Activated CD4-positive, alpha-beta memory T cell treated with anti-CD3 and anti-CD28 coated beads for 36 hours (primary cell): ENCODE results near the gene ELL. TPM values are rescaled to one million over a fixed set of nuclear protein-coding genes. Genes with fewer than 3 reads are reported as not detected.

Experiments used
- CTCF ChIA-PET: fragments of 350-600 bp; sonication (Branson Sonifier 250); formaldehyde crosslinking; loops from one replicate; lab custom pipeline; 2021; ENCODE audit warnings: antibody characterized with exemption, inconsistent platforms; lab: Charles Lee
- POLR2A ChIA-PET: fragments of 350-600 bp; sonication (Branson Sonifier 250); formaldehyde crosslinking; loops from one replicate; lab custom pipeline; 2021; ENCODE audit warnings: antibody characterized with exemption; lab: Charles Lee
- DNase-seq: peaks from one replicate; pipeline ENCODE4 v3.0.0-alpha.2; 2020
- H3K27ac Mint-ChIP-seq: one replicate; pipeline ENCODE4 v1.8.0; 2021; ENCODE audit warnings: mixed read lengths
- H3K27me3 Mint-ChIP-seq: one replicate; pipeline ENCODE4 v1.8.0; 2021; ENCODE audit warnings: mixed read lengths
- H3K36me3 Mint-ChIP-seq: one replicate; pipeline ENCODE4 v1.8.0; 2021; ENCODE audit warnings: mixed read lengths
- H3K4me1 Mint-ChIP-seq: one replicate; pipeline ENCODE4 v1.8.0; 2021; ENCODE audit warnings: low read depth, mixed read lengths
- H3K4me3 Mint-ChIP-seq: one replicate; pipeline ENCODE4 v1.8.0; 2021; ENCODE audit warnings: mild to moderate bottlenecking, mixed read lengths
- H3K9me3 Mint-ChIP-seq: one replicate; pipeline ENCODE4 v1.8.0; 2021; ENCODE audit warnings: mixed read lengths
- intact Hi-C: fragments of 100-400 bp; cut with micrococcal nuclease; formaldehyde crosslinking; loops from one replicate; pipeline ENCODE4 v1.15.1; 2023
- total RNA-seq, 2 experiments: library from RNA; stranded (reverse); gene quantifications; one replicate each; pipeline ENCODE4 v1.2.3, GENCODE V29; 2021

The ELL gene
- total RNA-seq, 2 experiments from 2014 or later: 24.7 to 29.7 TPM

DNA sequence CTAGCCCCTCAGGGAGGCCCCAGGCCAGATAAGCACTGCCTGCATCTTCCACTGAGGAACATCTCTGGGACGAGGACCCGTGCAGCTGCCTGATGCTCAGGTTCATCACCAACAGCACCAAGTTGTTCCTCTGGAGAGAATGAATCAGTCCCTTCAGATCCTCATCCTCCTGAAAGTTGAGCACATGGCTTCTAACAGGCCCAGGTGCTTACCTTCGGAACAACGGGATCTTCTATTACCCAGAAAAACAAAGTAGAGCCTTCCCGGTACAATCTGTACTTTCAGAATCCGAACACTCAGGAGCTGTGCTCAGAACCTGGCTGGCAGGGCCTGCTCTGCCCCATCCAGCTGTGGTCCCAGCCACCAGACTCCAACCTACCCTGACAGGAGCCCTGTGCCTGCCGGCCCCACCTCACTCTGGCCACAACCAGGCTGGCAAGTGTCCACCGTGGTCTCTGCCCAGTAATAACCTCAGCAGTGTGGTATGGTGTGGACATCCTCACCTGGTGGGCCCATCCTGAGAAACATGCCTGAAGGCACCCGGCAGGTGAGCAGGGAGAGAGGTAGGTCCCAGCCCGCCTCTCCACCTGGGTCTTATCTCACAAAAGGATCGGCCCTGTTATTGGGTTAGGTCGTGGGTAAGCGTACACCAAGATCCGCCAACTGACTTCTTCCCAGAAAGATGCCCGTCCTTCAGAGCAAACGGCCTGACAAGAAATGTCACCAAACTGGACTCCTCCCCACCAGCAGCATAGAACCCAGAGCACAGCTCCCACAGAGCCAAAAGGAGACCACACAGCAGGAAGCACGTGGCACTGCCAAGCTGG, 34.1 kb downstream of the ELL start:
- H3K4me1 Mint-ChIP-seq: peaks cover 68% of the 10 kb centered on the region

DNA sequence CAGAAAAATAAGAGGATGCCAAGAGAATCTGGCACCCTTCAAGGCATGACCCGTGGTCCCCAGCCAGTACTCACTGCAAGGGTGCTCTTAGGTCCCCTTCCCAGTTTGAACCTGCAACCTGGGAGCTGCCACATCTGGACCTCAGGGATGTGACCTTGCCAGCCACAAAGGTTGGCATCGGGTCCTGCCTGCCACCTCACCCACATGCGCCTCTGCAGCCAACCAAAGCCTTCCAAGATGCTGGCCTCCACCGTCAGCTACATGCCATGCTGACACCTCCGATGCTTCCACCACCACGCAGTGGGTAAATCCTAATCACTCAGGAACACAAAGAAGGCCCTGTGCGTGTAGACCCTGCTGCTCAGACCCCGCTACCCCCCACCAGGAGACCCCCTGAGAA, 35.1 kb downstream of the ELL start:
- peaks cover 69% of the 10 kb centered on the region for H3K4me1 Mint-ChIP-seq
- no peaks in the 10 kb centered on the region for H3K36me3 Mint-ChIP-seq
- no peak overlapping the region for H3K4me3 Mint-ChIP-seq
- POLR2A ChIA-PET: interaction anchor here (0.6 to 0.8 kb wide), 2 partner anchors 33 to 35 kb away, joined by 3 read pairs; partner anchors contain the start of gene ELL
- H3K27ac Mint-ChIP-seq: peak overlapping the region; percentile 40
- no peak for DNase-seq
- H3K27me3 Mint-ChIP-seq: no peaks in the 10 kb centered on the region
- CTCF ChIA-PET: interaction anchor here (0.7 to 2.9 kb wide), 4 partner anchors 11 to 34 kb away, joined by 3 to 13 read pairs (median 4); no protein-coding TSS in a partner anchor
- H3K9me3 Mint-ChIP-seq: no peaks in the 10 kb centered on the region
- intact Hi-C loops: no loop called here

More for the DNA sequence above, 34.1 kb downstream of the ELL start:
- no peaks in the 10 kb centered on the region for H3K36me3 Mint-ChIP-seq
- H3K9me3 Mint-ChIP-seq: no peaks in the 10 kb centered on the region
- peak overlapping the region; percentile 25 for H3K27ac Mint-ChIP-seq
- H3K4me3 Mint-ChIP-seq: no peak overlapping the region
- intact Hi-C loops: no loop called here
- ChIA-PET CTCF (interaction anchor here (0.6 to 2.4 kb wide), 4 partner anchors 15 to 370 kb away, joined by 3 to 16 read pairs (median 4); no protein-coding TSS in a partner anchor), POLR2A (no interaction called here)
- no peaks in the 10 kb centered on the region for H3K27me3 Mint-ChIP-seq
- no peak for DNase-seq

DNA sequence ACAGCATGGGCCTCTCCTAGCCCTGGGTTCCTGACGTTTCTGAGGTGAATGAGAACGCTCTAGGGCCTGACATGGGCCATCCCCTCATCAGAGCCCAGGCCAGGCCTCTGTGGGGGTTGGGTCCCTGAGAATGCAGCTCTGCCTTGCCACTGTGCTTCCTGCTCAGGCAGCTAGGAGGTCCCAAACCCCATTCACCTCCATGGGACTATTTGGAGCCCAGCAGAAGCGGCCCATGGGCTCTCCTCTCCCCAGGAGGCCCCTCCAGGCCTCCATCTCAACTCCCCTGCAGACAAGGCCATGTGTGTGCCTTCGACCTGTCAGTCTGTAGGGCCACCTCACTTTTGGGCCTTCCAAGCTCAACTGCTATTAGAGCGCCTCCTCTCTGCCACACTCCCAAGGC, 36.9 kb downstream of the ELL start:
- CTCF ChIA-PET: interaction anchor here (1.1 to 2.9 kb wide), 5 partner anchors 9 to 35 kb away, joined by 3 to 13 read pairs (median 7); no protein-coding TSS in a partner anchor

DNA sequence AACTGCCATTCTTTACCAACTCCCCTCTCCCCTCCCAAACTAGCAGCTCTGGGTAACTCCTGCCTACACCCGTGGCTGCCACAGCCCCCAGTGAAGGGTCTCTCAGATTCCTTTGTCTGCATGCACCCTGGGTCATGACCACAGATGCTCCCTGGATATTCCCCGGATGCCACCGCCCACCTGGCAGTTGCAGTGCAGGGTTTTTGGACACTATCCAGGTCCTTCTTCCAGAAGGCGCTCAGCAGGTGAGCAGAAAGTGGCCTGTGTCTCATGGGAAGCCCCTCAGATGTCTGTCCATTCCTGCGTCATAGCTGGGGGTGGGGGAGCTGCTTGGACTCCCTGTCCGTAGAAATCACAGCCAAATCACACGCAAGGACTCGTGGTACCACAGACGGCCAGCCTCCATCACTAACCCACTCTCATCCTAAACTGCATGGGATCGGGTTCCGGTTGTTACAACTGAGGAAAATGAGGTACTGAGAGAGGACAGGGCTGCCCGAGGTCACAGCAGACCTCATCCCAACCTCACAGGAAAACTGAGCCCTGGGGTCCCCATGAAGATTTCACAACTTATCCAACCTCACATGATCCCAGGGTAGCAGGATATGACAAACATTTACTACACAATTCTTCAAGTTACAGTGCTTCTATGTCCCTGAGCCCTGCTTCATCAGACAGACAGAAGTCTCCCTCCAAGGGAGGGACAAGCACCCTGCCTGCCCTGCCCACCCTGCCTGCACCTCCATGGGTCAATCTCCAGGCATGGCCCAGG, 38.6 kb downstream of the ELL start:
- DNase-seq: no peak
- Mint-ChIP-seq H3K27me3 (no peaks in the 10 kb centered on the region), H3K27ac (peak overlapping the region; percentile 64), H3K4me1 (peaks cover 90% of the 10 kb centered on the region), H3K36me3 (no peaks in the 10 kb centered on the region), H3K9me3 (no peaks in the 10 kb centered on the region), H3K4me3 (no peak overlapping the region)
- ChIA-PET POLR2A (interaction anchor here (1.0 kb wide), 1 partner anchor 75 kb away, joined by 3 read pairs; no protein-coding TSS in a partner anchor), CTCF (interaction anchor here (0.8 to 2.1 kb wide), 6 partner anchors 12 to 364 kb away, joined by 3 to 12 read pairs (median 6); no protein-coding TSS in a partner anchor)
- intact Hi-C loops: no loop called here

More for the DNA sequence above, 36.9 kb downstream of the ELL start:
- H3K4me3 Mint-ChIP-seq: no peak overlapping the region
- peaks cover 82% of the 10 kb centered on the region for H3K4me1 Mint-ChIP-seq
- POLR2A ChIA-PET: interaction anchor here (1.5 kb wide), 1 partner anchor 11 kb away, joined by 6 read pairs; no protein-coding TSS in a partner anchor
- no peaks in the 10 kb centered on the region for H3K9me3 Mint-ChIP-seq
- H3K36me3 Mint-ChIP-seq: no peaks in the 10 kb centered on the region
- no peak for DNase-seq
- H3K27me3 Mint-ChIP-seq: no peaks in the 10 kb centered on the region
- intact Hi-C loops: no loop called here
- H3K27ac Mint-ChIP-seq: peak overlapping the region; percentile 64

DNA sequence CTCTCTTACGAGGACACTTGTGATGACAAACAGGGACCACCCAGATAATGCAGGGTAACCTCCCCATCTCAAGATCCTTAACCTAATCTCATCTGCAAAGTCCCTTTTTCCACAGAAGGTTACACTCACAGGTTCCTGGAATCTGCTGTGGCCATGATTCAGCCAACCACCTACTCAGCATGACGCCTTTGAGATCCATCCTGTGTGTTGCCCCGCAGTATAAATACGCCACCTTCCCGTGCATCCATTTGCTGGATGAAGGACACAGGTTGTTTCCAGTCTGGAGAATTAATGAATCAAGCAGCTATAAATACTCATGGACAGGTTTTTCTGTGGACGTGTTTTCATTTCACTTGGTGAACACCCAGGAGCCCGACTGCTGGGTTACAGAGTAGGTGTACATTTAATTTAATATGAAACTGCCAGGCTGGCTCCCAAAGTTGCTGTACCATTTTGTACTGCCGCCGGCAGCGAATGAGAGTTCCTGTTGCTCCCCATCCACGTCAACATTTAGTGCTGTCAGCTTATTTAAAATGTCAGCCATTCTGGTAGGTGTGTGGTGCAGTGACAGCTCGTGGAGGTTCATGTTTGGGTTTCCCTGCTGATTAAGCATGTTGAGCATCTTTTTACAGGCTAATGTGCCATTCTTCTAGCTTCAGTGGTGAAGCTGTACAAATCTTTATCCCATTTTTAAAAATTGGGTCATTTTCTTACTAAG, 40.2 kb downstream of the ELL start:
- Mint-ChIP-seq H3K4me3 (peak overlapping the region; percentile 38), H3K9me3 (no peaks in the 10 kb centered on the region)
- POLR2A ChIA-PET: interaction anchor here (1.2 to 1.7 kb wide), 4 partner anchors 9 to 40 kb away, joined by 3 to 7 read pairs (median 5); partner anchors contain the start of gene ELL

DNA sequence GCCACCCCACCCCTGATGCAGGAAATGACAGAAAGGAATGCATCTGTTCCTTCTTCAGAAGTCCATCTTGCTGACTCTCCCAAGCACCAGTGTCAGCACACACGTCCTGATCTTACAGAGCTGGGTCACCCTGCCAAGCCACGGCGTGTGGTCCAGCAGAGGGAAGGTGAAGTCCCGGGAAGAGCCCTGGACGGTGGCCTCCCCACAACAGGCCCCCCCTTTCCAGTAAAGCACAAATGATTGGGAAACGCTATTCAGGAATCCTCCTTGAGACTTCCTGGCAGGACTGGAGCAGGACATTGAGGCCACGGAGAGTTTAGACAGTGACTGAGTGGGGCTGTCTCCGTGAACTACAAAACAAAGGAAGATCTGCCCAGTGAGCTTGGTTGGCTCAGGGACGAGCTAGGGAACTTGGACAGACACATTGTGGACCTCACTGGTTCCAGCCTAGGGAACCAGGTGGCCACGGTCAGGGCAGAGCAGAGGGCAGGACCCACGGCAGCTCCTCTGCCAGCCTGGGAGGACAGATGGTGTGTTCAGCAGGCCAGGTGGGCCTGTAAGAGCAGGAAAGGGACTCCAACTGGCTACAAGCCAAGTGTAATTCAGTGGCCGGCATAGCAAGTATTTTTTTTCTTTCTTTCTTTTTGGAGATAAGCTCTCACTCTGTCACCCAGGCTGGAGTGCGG, 41.7 kb downstream of the ELL start:
- Mint-ChIP-seq H3K4me1 (peaks cover 91% of the 10 kb centered on the region), H3K36me3 (no peaks in the 10 kb centered on the region), H3K27me3 (no peaks in the 10 kb centered on the region), H3K9me3 (no peaks in the 10 kb centered on the region), H3K4me3 (no peak overlapping the region), H3K27ac (peak overlapping the region; percentile 96)
- intact Hi-C loops: no loop called here
- POLR2A ChIA-PET: interaction anchor here (1.7 kb wide), 1 partner anchor 40 kb away, joined by 7 read pairs; no protein-coding TSS in a partner anchor
- DNase-seq: no peak
- CTCF ChIA-PET: interaction anchor here (1.0 to 2.7 kb wide), 6 partner anchors 10 to 109 kb away, joined by 3 to 8 read pairs (median 4); partner anchors contain the start of genes REX1BD and UBA52

More for the DNA sequence above, 40.2 kb downstream of the ELL start:
- H3K4me1 Mint-ChIP-seq: peaks cover 90% of the 10 kb centered on the region
- peak overlapping the region; percentile 88 for H3K27ac Mint-ChIP-seq
- CTCF ChIA-PET: interaction anchor here (0.7 to 2.7 kb wide), 13 partner anchors 11 to 107 kb away, joined by 3 to 12 read pairs (median 5); partner anchors contain the start of gene REX1BD
- no peaks in the 10 kb centered on the region for H3K27me3 Mint-ChIP-seq
- peak; percentile 74 for DNase-seq
- intact Hi-C loops: no loop called here
- H3K36me3 Mint-ChIP-seq: no peaks in the 10 kb centered on the region

DNA sequence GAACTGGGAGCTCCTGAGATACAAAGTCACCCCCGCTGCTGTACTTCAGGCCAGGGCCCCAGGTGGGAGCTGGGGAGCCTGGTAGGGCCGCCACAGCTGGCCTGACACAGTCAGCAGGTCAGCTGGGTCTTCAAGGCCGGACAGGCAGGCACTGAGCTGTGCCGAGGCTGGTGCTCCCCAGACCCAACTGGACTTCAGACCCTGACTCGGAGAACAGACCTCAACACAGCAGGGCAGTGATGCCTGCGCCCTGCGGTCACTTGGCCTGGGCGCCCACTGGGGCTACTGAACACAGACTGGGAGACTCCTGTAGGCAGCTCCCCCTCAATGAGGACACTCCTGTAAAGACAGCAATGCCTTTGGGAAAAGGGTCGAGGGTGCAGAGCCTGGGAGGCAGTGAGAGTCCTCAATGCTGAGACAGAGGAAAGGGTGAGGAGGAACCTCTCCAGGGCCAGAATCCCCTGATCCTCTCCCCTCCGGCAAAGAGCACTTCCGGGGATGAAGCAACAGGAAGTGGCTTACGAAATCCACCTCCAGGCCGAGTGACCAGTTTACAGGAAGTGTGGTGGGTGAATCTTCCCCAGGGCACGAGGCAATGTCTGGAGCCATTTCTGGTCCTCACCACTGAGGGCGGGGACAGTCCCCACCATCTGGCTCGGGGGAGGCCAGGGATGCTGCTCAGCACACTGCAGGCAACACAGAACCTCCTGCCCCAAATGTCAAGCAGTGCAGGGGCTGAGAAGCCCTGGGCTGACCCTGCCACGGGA, 43.1 kb downstream of the ELL start:
- Mint-ChIP-seq H3K36me3 (no peaks in the 10 kb centered on the region), H3K4me1 (peaks cover 93% of the 10 kb centered on the region), H3K9me3 (no peaks in the 10 kb centered on the region), H3K27ac (peak overlapping the region; percentile 96), H3K4me3 (peak overlapping the region; percentile 54), H3K27me3 (no peaks in the 10 kb centered on the region)
- peak; percentile 92 for DNase-seq
- intact Hi-C loops: loop anchor here (1.0 to 10.0 kb wide), 4 partner anchors 18 to 366 kb away; partner anchors contain the start of gene ELL
- CTCF ChIA-PET: interaction anchor here (0.5 to 2.2 kb wide), 9 partner anchors 10 to 115 kb away, joined by 3 to 10 read pairs (median 5); partner anchors contain the start of genes KXD1 and REX1BD
- POLR2A ChIA-PET: interaction anchor here (1.2 to 1.9 kb wide), 4 partner anchors 18 to 353 kb away, joined by 3 to 7 read pairs (median 4); partner anchors contain the start of gene UPF1

DNA sequence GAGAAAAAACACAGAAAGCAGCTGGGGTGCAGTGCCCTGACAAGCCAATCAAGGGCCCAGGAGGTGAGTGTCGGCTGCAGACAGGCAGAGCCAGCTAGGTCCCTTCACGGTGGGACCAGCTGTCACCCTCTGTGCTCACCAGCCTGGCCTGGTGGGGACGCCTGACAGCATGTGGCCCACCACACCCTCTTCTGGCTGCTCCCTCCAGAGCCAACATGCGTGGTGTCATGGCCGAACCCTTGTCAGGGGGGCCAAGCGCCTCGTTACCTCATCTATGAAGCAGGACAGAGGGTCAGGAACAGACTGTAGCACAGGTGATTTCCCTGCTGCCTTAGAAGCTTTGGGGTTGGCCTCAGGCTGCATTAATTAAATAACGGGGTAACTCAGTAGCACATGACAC, 43.9 kb downstream of the ELL start:
- H3K27ac Mint-ChIP-seq: peak overlapping the region; percentile 96
- no peaks in the 10 kb centered on the region for H3K27me3 Mint-ChIP-seq
- DNase-seq: no peak
- peaks cover 91% of the 10 kb centered on the region for H3K4me1 Mint-ChIP-seq
- no peak overlapping the region for H3K4me3 Mint-ChIP-seq
- CTCF ChIA-PET: interaction anchor here (0.5 to 2.2 kb wide), 7 partner anchors 9 to 111 kb away, joined by 3 to 10 read pairs (median 5); partner anchors contain the start of genes KXD1 and REX1BD
- no peaks in the 10 kb centered on the region for H3K9me3 Mint-ChIP-seq
- POLR2A ChIA-PET: interaction anchor here (1.2 to 1.9 kb wide), 4 partner anchors 19 to 354 kb away, joined by 3 to 7 read pairs (median 4); partner anchors contain the start of gene UPF1
- intact Hi-C loops: loop anchor here (2.0 to 10.0 kb wide), 3 partner anchors 45 to 367 kb away; partner anchors contain the start of gene ELL
- no peaks in the 10 kb centered on the region for H3K36me3 Mint-ChIP-seq

DNA sequence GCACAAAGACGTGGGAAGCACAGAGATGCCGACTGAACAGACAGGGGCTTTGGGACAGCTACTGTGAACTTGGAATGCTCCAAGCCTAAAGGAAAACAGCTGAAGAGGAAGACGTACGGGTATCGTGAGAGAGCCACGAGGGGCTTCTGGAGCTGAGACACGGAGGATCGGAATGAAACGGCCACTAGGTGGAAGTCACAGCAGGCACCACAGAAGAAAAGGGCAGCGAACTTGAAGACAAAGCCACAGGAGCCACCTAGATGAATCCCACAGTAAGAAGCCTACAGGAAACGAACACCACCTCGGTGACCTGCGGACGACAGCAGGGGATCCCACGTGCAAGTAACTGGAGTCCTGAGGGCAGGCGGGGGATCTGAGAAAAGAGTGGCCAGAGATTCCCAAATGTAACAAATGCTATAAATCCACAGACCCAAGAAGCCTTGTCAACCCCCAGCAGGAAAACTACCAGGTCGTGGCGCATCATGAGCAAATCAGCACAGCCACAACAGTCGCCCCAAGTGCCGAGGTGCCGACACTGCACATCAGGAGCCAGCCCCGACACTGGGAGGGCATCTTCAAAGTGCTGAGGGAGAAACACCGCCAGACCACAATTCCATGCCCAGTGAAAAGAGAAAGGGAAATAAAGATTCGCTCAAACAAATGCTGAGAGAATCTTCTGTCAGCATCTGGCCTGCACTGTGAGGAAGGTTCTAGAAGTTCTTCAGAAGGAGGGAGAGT, 44.7 kb downstream of the ELL start:
- CTCF ChIA-PET: interaction anchor here (1.0 to 2.2 kb wide), 2 partner anchors 19 to 43 kb away, joined by 3 to 8 read pairs; no protein-coding TSS in a partner anchor
- peak overlapping the region; percentile 96 for H3K27ac Mint-ChIP-seq
- POLR2A ChIA-PET: interaction anchor here (1.5 kb wide), 1 partner anchor 19 kb away, joined by 7 read pairs; no protein-coding TSS in a partner anchor
- intact Hi-C loops: loop anchor here (10.0 kb wide), 1 partner anchor 368 kb away; no protein-coding TSS in a partner anchor
- H3K9me3 Mint-ChIP-seq: no peaks in the 10 kb centered on the region
- no peak overlapping the region for H3K4me3 Mint-ChIP-seq
- H3K27me3 Mint-ChIP-seq: no peaks in the 10 kb centered on the region
- DNase-seq: no peak
- peaks cover 84% of the 10 kb centered on the region for H3K4me1 Mint-ChIP-seq
- H3K36me3 Mint-ChIP-seq: no peaks in the 10 kb centered on the region
